Mucosa of stomach (tissue), 1 donor: ENCODE measurements around the gene LAMC3.

ENCODE experiments used
- H3K27me3 ChIP-seq: one replicate; pipeline ENCODE4 v1.7.0; 2013; ENCODE audit warnings: mild to moderate bottlenecking, low read length; ENCODE audit not compliant: control insufficient read depth, insufficient read depth
- H3K36me3 ChIP-seq: one replicate; pipeline ENCODE4 v1.7.0; 2013; ENCODE audit warnings: low read length; ENCODE audit not compliant: control insufficient read depth, insufficient read depth
- H3K4me1 ChIP-seq: one replicate; pipeline ENCODE4 v1.7.0; 2013; ENCODE audit warnings: mild to moderate bottlenecking, low read length; ENCODE audit not compliant: control insufficient read depth, insufficient read depth
- H3K4me3 ChIP-seq: one replicate; pipeline ENCODE4 v1.7.0; 2013; ENCODE audit warnings: low read length
- H3K9ac ChIP-seq: one replicate; pipeline ENCODE4 v1.7.0; 2013; ENCODE audit warnings: mild to moderate bottlenecking, low read length, moderate library complexity
- H3K9me3 ChIP-seq: one replicate; pipeline ENCODE4 v1.7.0; 2013; ENCODE audit warnings: mild to moderate bottlenecking, low read length, moderate library complexity; ENCODE audit not compliant: control insufficient read depth
- donor health status: Pancreatic carcinoma.

Gene LAMC3

DNA sequence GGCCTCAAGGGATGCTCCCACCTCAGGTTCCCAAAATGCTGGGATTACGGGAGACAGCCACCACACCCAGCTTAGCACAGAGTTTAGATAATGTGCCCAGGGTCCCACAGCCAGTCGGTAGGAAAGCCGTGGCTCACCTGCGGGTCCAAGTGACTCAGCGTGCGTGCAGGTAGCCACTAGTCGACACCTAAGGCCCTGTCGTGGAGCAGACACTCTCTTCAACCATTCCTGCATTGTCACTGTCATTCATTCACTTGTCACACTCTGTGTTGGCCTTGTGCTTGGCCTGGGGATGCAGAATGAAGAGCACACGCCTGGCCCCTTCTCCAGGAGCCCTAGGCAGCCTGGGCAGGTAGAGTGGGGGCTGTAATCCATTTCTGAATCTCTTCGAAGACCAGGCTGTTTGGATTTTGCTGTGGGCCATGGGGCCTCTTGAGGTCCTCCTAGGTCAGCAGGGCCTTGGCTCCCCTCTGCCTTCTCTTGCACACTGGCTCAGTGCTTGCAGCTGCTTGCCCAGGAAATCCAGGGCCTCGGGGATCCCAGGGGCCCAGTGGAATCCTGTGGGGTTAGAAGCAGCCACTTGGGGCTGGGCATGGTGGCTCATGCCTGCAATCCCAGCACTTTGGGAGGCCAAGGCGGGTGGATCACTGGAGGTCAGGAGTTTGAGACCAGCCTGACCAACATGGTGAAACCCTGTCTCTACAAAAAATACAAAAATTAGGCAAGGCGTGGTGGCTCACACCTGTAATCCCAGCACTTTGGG is 81.2 kb downstream of the LAMC3 start:
- Histone ChIP-seq H3K4me1 (no peaks in the 10 kb centered on the region), H3K9ac (no peak overlapping the region), H3K36me3 (no peaks in the 10 kb centered on the region), H3K27me3 (peaks cover 27% of the 10 kb centered on the region), H3K4me3 (no peak overlapping the region), H3K9me3 (no peaks in the 10 kb centered on the region)

DNA sequence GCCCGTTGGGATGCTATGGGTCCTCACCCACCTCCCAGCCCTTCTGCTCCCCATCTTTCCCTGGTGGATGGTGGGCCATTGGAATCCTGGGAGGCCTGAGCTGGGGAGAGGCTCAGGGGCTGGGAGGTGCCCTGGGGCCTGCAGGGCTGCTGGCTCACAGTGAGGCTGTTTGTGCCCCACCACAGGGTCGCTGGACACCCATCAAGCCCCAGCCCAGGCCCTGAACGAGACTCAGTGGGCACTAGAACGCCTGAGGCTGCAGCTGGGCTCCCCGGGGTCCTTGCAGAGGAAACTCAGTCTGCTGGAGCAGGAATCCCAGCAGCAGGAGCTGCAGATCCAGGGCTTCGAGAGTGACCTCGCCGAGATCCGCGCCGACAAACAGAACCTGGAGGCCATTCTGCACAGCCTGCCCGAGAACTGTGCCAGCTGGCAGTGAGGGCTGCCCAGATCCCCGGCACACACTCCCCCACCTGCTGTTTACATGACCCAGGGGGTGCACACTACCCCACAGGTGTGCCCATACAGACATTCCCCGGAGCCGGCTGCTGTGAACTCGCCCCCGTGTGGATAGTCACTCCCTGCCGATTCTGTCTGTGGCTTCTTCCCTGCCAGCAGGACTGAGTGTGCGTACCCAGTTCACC is 82.5 kb downstream of the LAMC3 start:
- Histone ChIP-seq H3K27me3 (peaks cover 36% of the 10 kb centered on the region), H3K9ac (no peak overlapping the region), H3K36me3 (no peaks in the 10 kb centered on the region), H3K4me1 (no peaks in the 10 kb centered on the region), H3K9me3 (no peaks in the 10 kb centered on the region), H3K4me3 (no peak overlapping the region)

GRCh38 chr9:131092030-131092429 is 83.1 kb downstream of the LAMC3 start:
- peaks cover 3% of the 10 kb centered on the region for H3K4me1 ChIP-seq
- no peak overlapping the region for H3K9ac ChIP-seq
- peaks cover 41% of the 10 kb centered on the region for H3K27me3 ChIP-seq
- H3K4me3 ChIP-seq: no peak overlapping the region
- no peaks in the 10 kb centered on the region for H3K9me3 ChIP-seq
- H3K36me3 ChIP-seq: no peaks in the 10 kb centered on the region

DNA sequence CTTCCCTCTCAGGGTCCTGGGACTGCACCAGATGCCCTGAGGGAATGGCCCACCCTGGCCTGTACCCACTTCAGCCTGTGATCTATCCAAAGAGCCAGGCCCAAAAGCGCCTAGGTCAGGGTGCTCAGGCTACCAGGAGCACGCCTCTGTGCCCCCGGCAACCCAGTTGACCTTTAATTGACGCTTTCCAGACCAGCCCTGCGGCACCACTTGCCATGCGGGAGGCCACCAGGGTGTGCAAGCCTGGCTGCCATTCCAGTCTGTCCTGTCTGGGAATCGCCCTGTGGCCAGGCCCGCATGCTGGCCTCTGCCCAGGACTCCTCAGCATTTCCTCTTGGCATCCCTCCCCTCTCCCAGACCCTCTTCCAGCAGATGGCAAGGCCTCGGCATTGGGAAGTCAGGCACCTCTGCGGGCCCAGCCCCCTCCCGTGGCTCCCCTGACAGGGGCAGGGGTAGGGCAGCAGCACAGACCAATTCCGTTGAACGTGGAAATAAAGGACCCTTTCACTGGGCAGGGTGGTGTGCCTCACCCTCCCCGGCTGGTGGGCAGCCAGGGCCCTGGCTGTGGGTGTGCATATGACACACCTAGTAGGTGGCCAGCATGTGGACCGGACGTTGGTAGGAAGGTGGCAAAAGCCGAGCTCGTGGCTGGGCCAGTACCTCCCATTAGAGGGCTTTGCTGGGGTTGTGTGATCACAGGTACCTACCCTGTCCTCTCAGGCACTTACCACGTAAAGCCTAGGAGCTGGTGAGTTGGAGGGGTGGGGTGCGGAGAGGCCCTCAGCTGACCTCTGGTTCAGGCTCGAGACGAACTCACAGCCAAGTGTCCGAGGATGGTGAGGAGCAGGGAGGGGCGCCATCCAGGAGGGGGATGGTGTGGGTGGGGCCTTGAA is 83.8 kb downstream of the LAMC3 start:
- H3K9me3 ChIP-seq: no peaks in the 10 kb centered on the region
- H3K4me1 ChIP-seq: peaks cover 6% of the 10 kb centered on the region
- H3K9ac ChIP-seq: no peak overlapping the region

DNA sequence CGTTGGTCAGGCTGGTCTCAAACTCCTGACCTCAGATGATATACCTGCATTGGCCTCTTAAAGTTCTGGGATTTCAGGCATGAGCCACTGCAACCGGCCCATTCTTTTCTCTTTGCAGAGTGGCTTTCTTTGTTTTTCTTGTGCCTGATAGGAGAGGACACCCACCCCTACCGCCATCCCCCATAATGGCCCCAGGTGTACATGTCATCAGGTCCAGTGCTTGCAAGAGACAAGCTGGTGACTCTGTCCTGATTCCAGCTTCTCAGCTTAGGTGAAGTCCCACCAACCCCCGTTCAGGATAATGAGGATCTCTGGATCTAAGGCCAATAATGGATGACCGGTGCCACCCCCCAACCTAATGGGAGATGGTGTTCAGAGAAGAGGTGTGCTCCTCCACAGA is 85.0 kb downstream of the LAMC3 start:
- Histone ChIP-seq H3K9me3 (no peaks in the 10 kb centered on the region), H3K27me3 (peaks cover 53% of the 10 kb centered on the region), H3K9ac (no peak overlapping the region), H3K4me3 (no peak overlapping the region), H3K36me3 (no peaks in the 10 kb centered on the region), H3K4me1 (peaks cover 6% of the 10 kb centered on the region)

More for the DNA sequence above, 83.8 kb downstream of the LAMC3 start:
- Histone ChIP-seq H3K36me3 (no peaks in the 10 kb centered on the region), H3K27me3 (peaks cover 48% of the 10 kb centered on the region), H3K4me3 (no peak overlapping the region)

DNA sequence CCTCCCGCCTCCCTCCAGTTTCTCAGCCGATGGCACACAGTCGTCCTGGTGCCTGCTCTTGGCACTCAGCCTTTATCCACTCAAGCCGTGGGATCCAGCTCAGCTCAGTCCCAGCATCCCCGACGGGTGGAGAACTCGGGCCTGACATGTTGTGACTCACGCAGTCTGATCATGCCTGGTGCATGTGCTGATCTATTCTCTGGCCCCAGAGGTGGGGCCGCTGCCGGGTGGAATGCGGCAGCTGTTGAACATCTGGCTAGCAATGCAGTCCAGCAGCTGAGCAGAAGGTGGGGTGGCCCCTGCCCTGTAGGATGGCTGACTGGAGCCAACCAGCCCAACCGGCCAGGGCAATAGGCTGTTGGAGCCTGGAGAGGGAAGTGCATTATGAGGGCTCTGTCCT is 85.6 kb downstream of the LAMC3 start:
- Histone ChIP-seq H3K27me3 (peaks cover 53% of the 10 kb centered on the region), H3K9ac (no peak overlapping the region), H3K4me1 (peaks cover 6% of the 10 kb centered on the region), H3K9me3 (no peaks in the 10 kb centered on the region), H3K4me3 (no peak overlapping the region), H3K36me3 (no peaks in the 10 kb centered on the region)

- Histone ChIP-seq H3K27me3 (peaks cover 53% of the 10 kb centered on the region), H3K4me1 (peaks cover 6% of the 10 kb centered on the region), H3K36me3 (no peaks in the 10 kb centered on the region), H3K9me3 (no peaks in the 10 kb centered on the region), H3K9ac (no peak overlapping the region), H3K4me3 (no peak overlapping the region)
These were observed 86.8 kb downstream of the LAMC3 start for GRCh38 chr9:131095666-131096268.

DNA sequence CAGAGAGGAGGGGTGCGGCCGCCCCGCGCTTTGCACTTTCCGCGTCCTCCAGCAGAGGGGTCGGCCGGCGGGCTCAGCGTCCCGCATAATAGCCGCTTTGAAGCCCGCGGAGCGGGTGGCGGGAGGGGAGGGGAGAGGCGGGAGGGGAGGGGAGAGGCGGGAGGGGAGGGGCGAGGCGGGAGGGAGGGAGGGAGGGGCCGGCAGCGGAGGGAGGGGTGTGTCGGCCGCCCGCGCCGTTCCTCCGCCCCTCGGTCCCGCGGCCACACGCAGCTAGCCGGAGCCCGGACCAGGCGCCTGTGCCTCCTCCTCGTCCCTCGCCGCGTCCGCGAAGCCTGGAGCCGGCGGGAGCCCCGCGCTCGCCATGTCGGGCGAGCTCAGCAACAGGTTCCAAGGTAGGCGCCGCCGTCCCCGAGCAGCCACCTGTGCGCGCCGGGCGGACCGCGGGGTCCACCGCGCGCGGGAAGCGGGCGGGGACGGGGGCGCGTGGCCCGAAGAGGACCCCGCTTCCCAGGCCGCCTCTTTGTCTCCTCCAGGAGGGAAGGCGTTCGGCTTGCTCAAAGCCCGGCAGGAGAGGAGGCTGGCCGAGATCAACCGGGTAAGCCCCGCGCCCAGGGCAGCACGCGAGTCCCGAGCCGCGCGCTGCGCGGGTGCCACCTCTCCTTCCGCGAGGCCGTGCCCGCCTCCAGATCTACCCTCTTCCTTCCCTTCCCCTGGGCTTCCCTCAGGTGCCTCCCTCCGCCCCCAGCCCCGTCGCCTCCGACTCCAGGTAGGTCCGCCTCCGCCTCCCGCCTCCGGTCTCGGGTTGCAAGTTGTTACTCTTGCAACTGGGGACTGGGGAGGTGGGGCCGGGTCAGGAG is 87.5 kb downstream of the LAMC3 start, which contains the start of gene AIF1L:
TSS of gene AIF1L (plus strand) at position 263 of the 857 bp plus-strand sequence. CDS start at position 362, 99 bp downstream.
- peaks cover 53% of the 10 kb centered on the region for H3K27me3 ChIP-seq
- peaks cover 6% of the 10 kb centered on the region for H3K4me1 ChIP-seq
- no peaks in the 10 kb centered on the region for H3K9me3 ChIP-seq
- no peak within 1 kb of the TSS for H3K4me3 ChIP-seq
- H3K36me3 ChIP-seq: no peaks in the 10 kb centered on the region
- H3K9ac ChIP-seq: no peak within 1 kb of the TSS

DNA sequence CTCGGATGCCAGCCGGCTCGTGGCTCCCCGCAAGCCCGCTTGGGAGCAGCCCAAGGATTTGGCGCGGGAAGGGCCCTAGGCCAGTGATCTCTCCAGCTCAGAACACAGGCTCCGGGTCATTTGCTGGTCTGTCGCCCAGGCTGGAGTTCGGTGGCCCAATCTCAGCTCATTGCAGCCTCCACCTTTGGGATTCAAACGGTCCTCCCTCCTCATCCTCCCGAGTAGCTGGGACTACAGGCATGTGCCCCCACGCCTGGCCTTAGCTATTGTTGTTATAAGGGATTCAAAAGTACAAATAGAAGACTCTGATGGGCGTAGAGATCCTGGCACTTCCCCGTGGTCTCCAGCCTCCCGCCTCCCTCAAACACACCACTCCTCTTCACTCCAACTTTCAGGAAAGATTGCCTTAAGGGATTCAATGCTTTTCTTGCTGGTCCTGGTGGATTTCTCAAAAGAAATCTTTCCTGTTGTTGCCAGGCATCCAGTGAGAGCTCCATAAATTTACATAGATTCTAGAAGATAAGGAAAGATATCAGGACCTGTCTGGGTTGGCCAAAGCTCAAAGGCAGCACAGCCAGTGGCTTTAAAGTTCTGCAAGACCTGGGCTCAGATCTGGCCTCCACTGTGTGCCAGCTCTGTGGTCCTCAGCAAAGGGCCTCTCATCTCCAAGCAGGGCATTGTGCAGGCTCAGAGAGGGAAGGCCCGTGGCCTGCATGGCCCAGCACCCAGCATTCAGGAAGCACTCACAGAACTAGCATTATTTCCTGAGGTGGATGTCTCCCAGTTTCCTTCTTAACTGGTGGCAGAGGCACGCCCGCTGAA is 88.4 kb downstream of the LAMC3 start:
- Histone ChIP-seq H3K9me3 (no peaks in the 10 kb centered on the region), H3K27me3 (peaks cover 53% of the 10 kb centered on the region), H3K4me3 (no peak overlapping the region), H3K36me3 (no peaks in the 10 kb centered on the region), H3K9ac (no peak overlapping the region), H3K4me1 (peaks cover 6% of the 10 kb centered on the region)

DNA sequence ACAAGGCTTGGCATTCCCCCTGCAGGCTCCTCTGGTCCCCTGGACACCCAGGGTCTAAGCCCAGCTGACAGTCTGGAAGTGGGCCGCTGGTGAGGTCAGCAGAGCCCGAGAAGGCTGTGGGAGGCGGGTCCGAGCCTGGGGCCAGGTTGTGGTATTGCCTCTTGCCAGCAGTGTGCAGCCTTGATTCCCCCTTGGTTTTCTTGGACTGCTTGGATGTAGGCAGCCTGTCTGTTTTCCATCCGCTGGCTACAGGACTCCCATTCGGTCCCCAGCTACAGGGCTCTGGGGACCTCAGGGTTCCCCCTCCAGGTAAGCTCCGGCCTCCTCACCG is 88.9 kb downstream of the LAMC3 start:
- peaks cover 6% of the 10 kb centered on the region for H3K4me1 ChIP-seq
- no peaks in the 10 kb centered on the region for H3K9me3 ChIP-seq
- peaks cover 48% of the 10 kb centered on the region for H3K27me3 ChIP-seq
- H3K36me3 ChIP-seq: no peaks in the 10 kb centered on the region
- H3K4me3 ChIP-seq: no peak overlapping the region
- no peak overlapping the region for H3K9ac ChIP-seq
